Measurements from ENCODE around the gene RABGAP1.

- no peak for TF ChIP-seq POLR2A (IDR thresholded peaks at IDR 0.05; ENCODE audit: low read depth, low read length)
- no peak for TF ChIP-seq POLR2AphosphoS5 (IDR thresholded peaks at IDR 0.05; ENCODE audit: low read depth, low read length)
Measured at GRCh38 chr9:123027517-123027916, 86.7 kb downstream of the RABGAP1 start.

Measured in GM12891 (cell line).